Neural progenitor cell (in vitro differentiated cells): ENCODE results near the gene GALNT2.
A peak's percentile ranks its signal among the peaks of the same experiment; 100 is the strongest.

Experiments
- EZH2 ChIP-seq: fragments of 200-600 bp; sonication (generic); IDR thresholded peaks from 2 replicates; pipeline ENCODE4 v1.6.1; 2017; ENCODE audit warnings: antibody characterized with exemption, mild to moderate bottlenecking, moderate library complexity
- TF ChIP-seq, protein P1 (sequence below): fragments of 200-600 bp; sonication (generic); IDR thresholded peaks from 2 replicates; pipeline ENCODE4 v1.5.1; 2017; ENCODE audit warnings: antibody characterized with exemption, mild to moderate bottlenecking

DNA sequence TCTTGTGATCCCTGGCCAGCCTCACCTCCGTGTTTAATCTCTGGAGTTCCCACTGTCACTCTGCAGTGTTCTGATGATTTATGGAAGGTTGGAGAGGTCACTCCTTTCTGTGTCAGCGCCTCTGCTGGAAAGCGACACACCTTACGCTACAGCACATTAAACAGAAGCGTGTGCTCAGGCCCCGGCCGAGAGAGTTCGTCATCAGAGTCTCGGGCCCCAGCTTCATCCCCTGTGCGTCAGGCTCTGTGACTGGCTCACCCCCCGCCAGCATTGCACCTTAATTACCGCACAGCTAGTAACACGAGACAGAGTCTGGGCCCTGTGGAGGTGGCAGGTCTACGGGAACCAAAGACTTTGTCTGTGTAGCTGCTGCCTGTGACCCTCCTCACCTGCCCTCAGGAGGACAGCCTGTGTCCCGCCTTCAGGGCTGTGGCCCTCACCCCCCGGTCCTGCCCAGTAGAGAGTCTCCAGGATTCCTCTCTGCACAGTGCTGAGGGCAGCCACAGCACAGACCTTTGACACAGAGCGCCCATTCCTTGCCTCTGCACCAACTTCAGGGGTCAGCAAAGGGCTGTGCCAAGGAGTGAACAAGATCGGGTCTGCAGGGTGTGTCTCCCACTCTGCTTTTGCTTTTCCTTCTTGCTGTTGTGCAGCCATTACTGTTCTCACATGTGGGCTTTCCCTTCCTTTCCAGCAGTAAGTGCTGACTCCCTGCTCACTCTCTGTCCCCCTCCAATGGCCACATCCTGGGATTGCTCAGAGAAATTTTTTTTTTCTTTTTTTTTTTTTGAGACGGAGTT, 201.5 kb downstream of the GALNT2 start:
- TF ChIP-seq, protein P1, sequence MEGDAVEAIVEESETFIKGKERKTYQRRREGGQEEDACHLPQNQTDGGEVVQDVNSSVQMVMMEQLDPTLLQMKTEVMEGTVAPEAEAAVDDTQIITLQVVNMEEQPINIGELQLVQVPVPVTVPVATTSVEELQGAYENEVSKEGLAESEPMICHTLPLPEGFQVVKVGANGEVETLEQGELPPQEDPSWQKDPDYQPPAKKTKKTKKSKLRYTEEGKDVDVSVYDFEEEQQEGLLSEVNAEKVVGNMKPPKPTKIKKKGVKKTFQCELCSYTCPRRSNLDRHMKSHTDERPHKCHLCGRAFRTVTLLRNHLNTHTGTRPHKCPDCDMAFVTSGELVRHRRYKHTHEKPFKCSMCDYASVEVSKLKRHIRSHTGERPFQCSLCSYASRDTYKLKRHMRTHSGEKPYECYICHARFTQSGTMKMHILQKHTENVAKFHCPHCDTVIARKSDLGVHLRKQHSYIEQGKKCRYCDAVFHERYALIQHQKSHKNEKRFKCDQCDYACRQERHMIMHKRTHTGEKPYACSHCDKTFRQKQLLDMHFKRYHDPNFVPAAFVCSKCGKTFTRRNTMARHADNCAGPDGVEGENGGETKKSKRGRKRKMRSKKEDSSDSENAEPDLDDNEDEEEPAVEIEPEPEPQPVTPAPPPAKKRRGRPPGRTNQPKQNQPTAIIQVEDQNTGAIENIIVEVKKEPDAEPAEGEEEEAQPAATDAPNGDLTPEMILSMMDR = peak; percentile 76
- no peak for TF ChIP-seq EZH2
